GM23338 (cell line): ENCODE results near the gene GPD1L.

Experiments used
- CREB1 ChIP-seq: fragments of 250-450 bp; sonication (Bioruptor Pico); IDR thresholded peaks from 2 replicates; pipeline ENCODE4 v1.5.0; 2020; ENCODE audit warnings: low read depth, mild to moderate bottlenecking, moderate library complexity
- CTCF ChIP-seq, 2 experiments: fragments of 200-600 bp in 1 of 2; sonication (generic) in 1 of 2; conservative IDR thresholded peaks; 2 replicates each; pipeline versions ENCODE4 v1.5.1 to v1.6.1; 2016 to 2017; ENCODE audit warnings: antibody characterized with exemption in 2 of 2, low read depth in 2 of 2, mild to moderate bottlenecking in 2 of 2, moderate library complexity in 1 of 2
- ETS1 ChIP-seq: IDR thresholded peaks from 2 replicates; pipeline ENCODE4 v1.6.1; 2016; ENCODE audit warnings: antibody characterized with exemption
- EZH2 ChIP-seq: fragments of 200-600 bp; sonication (generic); IDR thresholded peaks from one replicate; pipeline ENCODE4 v1.8.0; 2017; ENCODE audit warnings: antibody characterized with exemption, mild to moderate bottlenecking, low read depth; ENCODE audit not compliant: unreplicated experiment
- EZH2phosphoT487 ChIP-seq: fragments of 200-600 bp; sonication (generic); IDR thresholded peaks from one replicate; pipeline ENCODE4 v1.8.1; 2018; ENCODE audit warnings: antibody characterized with exemption; ENCODE audit not compliant: unreplicated experiment
- JUNB ChIP-seq: IDR thresholded peaks from one replicate; pipeline ENCODE4 v1.6.1; 2016; ENCODE audit warnings: antibody characterized with exemption; ENCODE audit not compliant: unreplicated experiment
- POLR2AphosphoS5 ChIP-seq: IDR thresholded peaks from 2 replicates; pipeline ENCODE4 v1.6.1; 2016; ENCODE audit warnings: antibody characterized with exemption, low read depth
- REST ChIP-seq: IDR thresholded peaks from one replicate; pipeline ENCODE4 v1.6.1; 2018; ENCODE audit warnings: antibody characterized with exemption; ENCODE audit not compliant: unreplicated experiment
- ZNF114 ChIP-seq: fragments of 250-450 bp; sonication (Bioruptor Pico); IDR thresholded peaks from 2 replicates; pipeline ENCODE4 v1.5.0; 2020; ENCODE audit warnings: mild to moderate bottlenecking, moderate library complexity
- ZNF462 ChIP-seq: fragments of 250-450 bp; sonication (Bioruptor Pico); IDR thresholded peaks from 2 replicates; pipeline ENCODE4 v1.5.0; 2020; ENCODE audit warnings: mild to moderate bottlenecking, moderate library complexity

- TF ChIP-seq REST (no peak), CTCF (conservative IDR thresholded peaks at IDR 0.05; ENCODE audit: low read depth in 2 of 2) (no peak), EZH2 (no peak), ETS1 (no peak), EZH2phosphoT487 (no peak), POLR2AphosphoS5 (no peak), ZNF462 (CRISPR knock-in tag) (no peak), CREB1 (CRISPR knock-in tag) (no peak), ZNF114 (CRISPR knock-in tag) (no peak), JUNB (no peak)
Measured at GRCh38 chr3:32123620-32124019, 17.2 kb downstream of the GPD1L start.
